ENCODE results near the gene FBXL14. TPM values are rescaled to one million over a fixed set of nuclear protein-coding genes. Genes with fewer than 3 reads are reported as not detected.

FBXL14 gene
- total and polyA plus RNA-seq, 8 donors: 3.2 to 14.2 (median 8.7) TPM

DNA sequence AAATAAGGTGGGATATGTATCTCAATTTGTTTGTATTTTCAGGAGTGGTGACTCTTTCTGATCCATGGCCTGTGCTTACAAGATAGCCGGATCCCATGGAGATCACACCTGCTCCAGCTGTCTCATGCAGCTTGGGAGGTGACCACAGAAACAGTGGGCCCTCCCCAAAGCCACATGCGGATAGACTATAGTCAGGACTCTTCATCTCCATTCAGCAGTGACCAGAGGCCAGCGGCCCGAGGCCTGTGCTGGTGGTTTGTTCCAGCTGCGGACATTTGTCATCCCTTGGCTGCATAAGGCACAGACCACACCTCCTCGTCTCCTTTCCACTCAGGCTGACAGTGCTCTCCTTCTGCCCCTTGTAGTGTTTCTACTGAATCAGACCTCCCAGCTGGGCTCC, 20.0 kb upstream of the FBXL14 start:
- Histone ChIP-seq H3K36me3 (no peaks in the 10 kb centered on the region), H3K9me3 (no peaks in the 10 kb centered on the region), H3K27ac (no peak overlapping the region), H3K4me1 (peaks cover 9 to 15% (median 9%) of the 10 kb centered on the region in 3 donors), H3K4me3 (no peak overlapping the region), H3K27me3 (no peaks in the 10 kb centered on the region)
- DNase-seq: no peak
- no peak for ATAC-seq
- WGBS, 2 donors: 91 to 95% methylated on average over 6 of the region's 6 CpGs
- TF ChIP-seq, protein P1, sequence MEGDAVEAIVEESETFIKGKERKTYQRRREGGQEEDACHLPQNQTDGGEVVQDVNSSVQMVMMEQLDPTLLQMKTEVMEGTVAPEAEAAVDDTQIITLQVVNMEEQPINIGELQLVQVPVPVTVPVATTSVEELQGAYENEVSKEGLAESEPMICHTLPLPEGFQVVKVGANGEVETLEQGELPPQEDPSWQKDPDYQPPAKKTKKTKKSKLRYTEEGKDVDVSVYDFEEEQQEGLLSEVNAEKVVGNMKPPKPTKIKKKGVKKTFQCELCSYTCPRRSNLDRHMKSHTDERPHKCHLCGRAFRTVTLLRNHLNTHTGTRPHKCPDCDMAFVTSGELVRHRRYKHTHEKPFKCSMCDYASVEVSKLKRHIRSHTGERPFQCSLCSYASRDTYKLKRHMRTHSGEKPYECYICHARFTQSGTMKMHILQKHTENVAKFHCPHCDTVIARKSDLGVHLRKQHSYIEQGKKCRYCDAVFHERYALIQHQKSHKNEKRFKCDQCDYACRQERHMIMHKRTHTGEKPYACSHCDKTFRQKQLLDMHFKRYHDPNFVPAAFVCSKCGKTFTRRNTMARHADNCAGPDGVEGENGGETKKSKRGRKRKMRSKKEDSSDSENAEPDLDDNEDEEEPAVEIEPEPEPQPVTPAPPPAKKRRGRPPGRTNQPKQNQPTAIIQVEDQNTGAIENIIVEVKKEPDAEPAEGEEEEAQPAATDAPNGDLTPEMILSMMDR (IDR thresholded peaks at IDR 0.05): no peak
- intact Hi-C loops (cut with DNase I): no loop called here
- no peak for FAIRE-seq

DNA sequence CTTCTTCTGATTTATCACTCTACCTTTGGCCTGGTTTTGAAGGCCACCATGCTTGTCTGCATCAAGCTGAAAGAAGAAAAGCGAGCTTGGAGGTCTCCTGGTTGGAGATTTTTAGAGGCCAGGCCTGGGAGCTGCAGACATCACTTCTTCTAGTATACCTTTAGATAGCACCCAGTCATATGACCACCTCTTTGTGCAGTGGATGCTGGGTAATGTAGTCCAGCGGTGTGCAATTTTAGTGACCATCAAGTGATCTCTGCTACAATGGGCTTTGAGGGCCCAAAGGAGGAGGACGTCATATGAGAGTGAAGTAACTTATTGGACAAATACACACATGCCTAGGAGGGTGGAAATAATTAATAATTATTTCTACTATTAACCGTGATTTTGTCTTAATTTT, 19.5 kb upstream of the FBXL14 start:
- no peaks in the 10 kb centered on the region for H3K36me3 ChIP-seq
- FAIRE-seq (no peak), ATAC-seq (no peak), DNase-seq (no peak)
- intact Hi-C loops (cut with DNase I): no loop called here
- H3K4me3 ChIP-seq: no peak overlapping the region
- peaks cover 9 to 15% (median 14%) of the 10 kb centered on the region in 3 donors for H3K4me1 ChIP-seq
- 94 to 98% methylated on average over 4 of the region's 4 CpGs for whole genome bisulfite sequencing, 2 donors
- no peaks in the 10 kb centered on the region for H3K27me3 ChIP-seq
- TF ChIP-seq, protein P1 (IDR thresholded peaks at IDR 0.05): no peak
- H3K9me3 ChIP-seq: no peaks in the 10 kb centered on the region
- H3K27ac ChIP-seq: no peak overlapping the region

DNA sequence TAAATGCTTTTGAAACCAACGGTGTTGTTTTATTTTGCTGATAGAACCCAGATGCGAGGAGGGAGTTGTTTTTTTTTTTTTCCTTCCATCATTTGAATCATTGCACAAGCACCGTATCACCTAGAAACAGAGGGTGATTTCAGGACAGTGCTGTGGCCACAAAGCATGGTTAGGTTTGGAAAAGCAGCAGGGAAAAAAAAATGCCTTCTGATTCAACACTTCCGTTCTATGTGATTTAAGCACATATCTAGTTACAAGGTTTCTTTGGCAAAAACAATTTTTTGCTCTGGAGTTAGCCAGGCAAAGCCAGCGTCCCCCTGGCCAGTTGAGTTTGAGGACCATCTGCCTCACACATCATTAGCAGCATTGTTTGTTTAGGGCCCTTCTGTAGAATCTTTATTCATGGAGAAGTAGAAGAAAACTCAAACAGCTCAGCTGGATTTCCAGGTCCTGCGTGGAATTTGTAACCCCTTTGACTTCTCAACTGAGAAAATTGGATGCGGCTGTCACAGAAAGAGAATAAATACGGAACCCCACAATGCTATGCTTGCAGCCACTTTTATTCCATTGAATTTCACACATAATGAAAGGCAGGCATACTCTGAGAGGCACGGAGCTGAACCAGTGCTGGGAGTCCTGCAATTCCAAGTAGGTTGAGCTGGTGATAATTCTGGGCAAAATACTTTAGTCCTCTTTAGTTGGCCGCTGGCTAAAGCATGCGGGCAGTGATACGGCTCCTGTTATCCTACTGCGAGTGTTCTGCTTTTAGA, 17.6 kb upstream of the FBXL14 start:
- ATAC-seq (no peak), DNase-seq (no peak), FAIRE-seq (no peak)
- WGBS, 2 donors: 81% methylated on average over 13 of the region's 13 CpGs
- H3K27ac ChIP-seq: no peak overlapping the region
- H3K27me3 ChIP-seq: no peaks in the 10 kb centered on the region
- intact Hi-C loops (cut with DNase I): no loop called here
- H3K4me3 ChIP-seq: no peak overlapping the region
- TF ChIP-seq, protein P1 (IDR thresholded peaks at IDR 0.05): no peak
- peaks cover 14 to 24% (median 15%) of the 10 kb centered on the region in 3 donors for H3K4me1 ChIP-seq
- H3K9me3 ChIP-seq: no peaks in the 10 kb centered on the region
- no peaks in the 10 kb centered on the region for H3K36me3 ChIP-seq

DNA sequence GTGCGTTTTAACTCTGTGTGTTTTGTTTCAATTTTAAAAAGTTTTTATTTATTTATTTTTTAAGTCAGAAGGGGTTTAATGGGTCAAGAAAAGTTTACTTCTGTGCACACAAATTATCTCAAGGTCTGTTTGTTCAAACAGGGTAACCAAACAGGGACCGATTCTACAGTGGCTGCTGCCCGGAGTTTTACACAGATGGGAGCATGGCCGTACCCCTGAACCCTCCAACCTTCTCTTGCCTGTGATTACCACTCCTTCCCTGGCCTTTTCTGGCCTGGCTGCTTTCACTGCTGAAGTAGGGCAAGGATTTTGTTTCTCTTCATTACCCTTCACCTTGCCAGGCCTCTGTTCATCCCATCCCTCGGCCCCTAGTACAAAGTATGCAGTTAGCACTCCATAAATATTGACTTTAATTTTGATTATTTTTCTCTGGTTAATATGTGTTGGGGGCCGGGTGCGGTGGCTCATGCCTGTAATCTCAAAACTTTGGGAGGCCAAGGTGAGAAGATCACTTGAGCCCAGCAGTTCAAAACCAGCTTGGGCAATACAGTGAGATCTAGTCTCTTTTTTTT, 15.8 kb upstream of the FBXL14 start:
- DNase-seq (peak in 1 of 6 donors; percentile 51), ATAC-seq (peak in 3 of 4 donors; percentile 7 to 52 (median 38)), FAIRE-seq (no peak)
- H3K4me3 ChIP-seq: no peak overlapping the region
- TF ChIP-seq, protein P1 (IDR thresholded peaks at IDR 0.05): no peak
- H3K27me3 ChIP-seq: no peaks in the 10 kb centered on the region
- H3K36me3 ChIP-seq: no peaks in the 10 kb centered on the region
- no peaks in the 10 kb centered on the region for H3K9me3 ChIP-seq
- peak overlapping the region in 2 of 4 donors; percentile 34 to 62 for H3K27ac ChIP-seq
- intact Hi-C loops (cut with DNase I): no loop called here
- 25 to 35% methylated on average over 7 of the region's 7 CpGs for WGBS, 2 donors
- peaks cover 28 to 35% (median 29%) of the 10 kb centered on the region in 3 donors for H3K4me1 ChIP-seq

DNA sequence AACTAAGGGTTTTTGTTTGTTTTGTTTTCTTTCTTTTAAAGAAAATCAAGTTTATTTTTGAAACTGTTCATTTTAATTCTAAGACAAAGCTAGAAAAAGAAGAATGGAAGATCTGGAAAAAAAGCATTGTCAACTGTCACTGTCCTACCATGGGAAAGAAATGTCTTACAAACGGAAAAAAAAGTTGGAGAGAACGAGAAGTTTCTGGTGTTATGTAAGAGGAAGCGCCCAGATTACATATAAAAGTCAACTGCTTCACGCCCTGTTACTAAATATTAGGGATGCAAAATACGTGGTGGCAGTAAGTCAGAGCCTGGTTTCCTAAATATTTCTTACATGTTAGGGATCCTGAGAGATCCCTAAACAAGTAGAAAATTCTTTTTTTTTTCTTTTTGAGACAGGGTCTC, 14.3 kb upstream of the FBXL14 start:
- Histone ChIP-seq H3K4me1 (peaks cover 28 to 35% (median 29%) of the 10 kb centered on the region in 3 donors), H3K9me3 (no peaks in the 10 kb centered on the region), H3K27me3 (no peaks in the 10 kb centered on the region), H3K4me3 (no peak overlapping the region), H3K36me3 (no peaks in the 10 kb centered on the region), H3K27ac (peak overlapping the region in 3 of 4 donors; percentile 34 to 62 (median 36))
- no peak for FAIRE-seq
- WGBS, 2 donors: 30 to 35% methylated on average over 5 of the region's 5 CpGs
- DNase-seq: no peak
- no peak for ATAC-seq
- TF ChIP-seq, protein P1 (IDR thresholded peaks at IDR 0.05): no peak
- intact Hi-C loops (cut with DNase I): no loop called here
